Smooth muscle cell of the pulmonary artery (primary cell): Measurements from ENCODE around the gene ARPC4. TPM values are rescaled to one million over a fixed set of nuclear protein-coding genes. Genes with fewer than 3 reads are reported as not detected.

Source experiments
- total RNA-seq: library from RNA; depleted of rRNA; stranded (reverse); fragments of >200 nt; gene quantifications from 2 replicates; pipeline ENCODE4 v1.2.3, GENCODE V29; 2014

The ARPC4 gene
- 147 and 160 TPM in 2 replicates for total RNA-seq

GRCh38 chr3:9792405-9793160 lies at the start of gene ARPC4, which contains the start of gene TADA3:
TSS of gene ARPC4 (plus strand) at chr3:9793082. CDS start at chr3:9793122, 40 bp downstream.
TSS of gene TADA3 (minus strand) at chr3:9792473. CDS start at chr3:9791466, 1,007 bp downstream.

GRCh38 chr3:9749645-9750555 lies 43.0 kb upstream of the ARPC4 start, which contains the start of gene OGG1:
TSS of gene OGG1 (plus strand) at chr3:9749952. CDS start at chr3:9750287, 335 bp downstream.

GRCh38 chr3:9769426-9770275 lies 23.2 kb upstream of the ARPC4 start, which contains the start of gene CAMK1:
TSS of gene CAMK1 (minus strand) at chr3:9769947. CDS start at chr3:9767749, 2,198 bp downstream.

GRCh38 chr3:9809615-9810432 lies 16.9 kb downstream of the ARPC4 start, which contains the start of gene TTLL3:
TSS of gene TTLL3 (plus strand) at chr3:9810262. CDS start at chr3:9810662, 400 bp downstream.

GRCh38 chr3:9843715-9844438 lies 51.0 kb downstream of the ARPC4 start, which contains the start of gene RPUSD3:
TSS of gene RPUSD3 (minus strand) at chr3:9844008. CDS start at chr3:9843990, 18 bp downstream.

Other genes starting within 250 kb of the ARPC4 start
- not detected in 2 replicates for gene LHFPL4, start 239.3 kb upstream of the ARPC4 start, total RNA-seq
- 23.7 and 25.7 TPM in 2 replicates for gene MTMR14, start 143.6 kb upstream of the ARPC4 start, total RNA-seq
- gene CPNE9, start 89.2 kb upstream of the ARPC4 start, total RNA-seq, result not detected in 2 replicates
- gene BRPF1, start 61.3 kb upstream of the ARPC4 start, total RNA-seq, result 14.5 and 19.6 TPM in 2 replicates
- gene OGG1, start 43.1 kb upstream of the ARPC4 start, total RNA-seq, result 16.4 and 19.8 TPM in 2 replicates
- 37.5 and 40.3 TPM in 2 replicates for gene CAMK1, start 23.1 kb upstream of the ARPC4 start, total RNA-seq
- 63.9 and 89.1 TPM in 2 replicates for gene TADA3, start 609 bp upstream of the ARPC4 start, total RNA-seq
- 19.8 and 28.8 TPM in 2 replicates for gene TTLL3, start 17.2 kb downstream of the ARPC4 start, total RNA-seq
- 17.5 and 22.3 TPM in 2 replicates for gene RPUSD3, start 50.9 kb downstream of the ARPC4 start, total RNA-seq
- gene CIDEC, start 87.2 kb downstream of the ARPC4 start, total RNA-seq, result not detected in 2 replicates
- 23.5 and 23.8 TPM in 2 replicates for gene JAGN1, start 97.5 kb downstream of the ARPC4 start, total RNA-seq
- gene IL17RE, start 109.8 kb downstream of the ARPC4 start, total RNA-seq, result 0.89 and 2.1 TPM in 2 replicates
- gene IL17RC, start 124.0 kb downstream of the ARPC4 start, total RNA-seq, result 22.2 and 32.3 TPM in 2 replicates
- 76.0 and 154 TPM in 2 replicates for gene CRELD1, start 140.8 kb downstream of the ARPC4 start, total RNA-seq
- 3.9 and 4.7 TPM in 2 replicates for gene PRRT3, start 159.3 kb downstream of the ARPC4 start, total RNA-seq
- 61.7 and 97.5 TPM in 2 replicates for gene EMC3, start 193.8 kb downstream of the ARPC4 start, total RNA-seq
- 3.1 and 7.4 TPM in 2 replicates for gene FANCD2, start 233.4 kb downstream of the ARPC4 start, total RNA-seq